H1 (cell line): ENCODE measurements around the gene WDR53.

Experiments
- EZH2 ChIP-seq: fragments of 200-600 bp; sonication (generic); IDR thresholded peaks from 2 replicates; pipeline ENCODE4 v1.7.1; 2012; ENCODE audit warnings: low read depth, mild to moderate bottlenecking, moderate library complexity, low read length, inconsistent platforms; ENCODE audit not compliant: severe bottlenecking
- POLR2A ChIP-seq, 2 experiments: IDR thresholded peaks; 1 replicate in 1 of 2; 2 replicates in 1 of 2; pipeline ENCODE4 v1.6.1; 2011; ENCODE audit warnings: low read depth in 2 of 2, low read length in 2 of 2, mild to moderate bottlenecking in 2 of 2; ENCODE audit errors: control extremely low read depth in 1 of 2
- SIX5 ChIP-seq: IDR thresholded peaks from 2 replicates; pipeline ENCODE4 v1.6.1; 2011; ENCODE audit warnings: mild to moderate bottlenecking, low read depth, low read length
- SP4 ChIP-seq: IDR thresholded peaks from 2 replicates; pipeline ENCODE4 v1.6.1; 2012; ENCODE audit warnings: low read length, inconsistent platforms

- TF ChIP-seq SIX5 (no peak), SP4 (no peak), EZH2 (no peak), POLR2A (IDR thresholded peaks at IDR 0.05; ENCODE audit: control extremely low read depth in 1 of 2, low read depth in 2 of 2, low read length in 2 of 2) (no peak)
Measured at GRCh38 chr3:196519718-196520082, 48.7 kb downstream of the WDR53 start.
